Prostate gland (tissue), 2 donors: Measurements from ENCODE around the gene PIGW.

Experiments used
- CTCF ChIP-seq, 4 experiments: fragments of 200-600 bp in 2 of 4; fragments of 450-650 bp in 2 of 4; sonication (generic) in 2 of 4; IDR thresholded peaks; 1 replicate in 3 of 4; 2 replicates in 1 of 4; pipeline ENCODE4 v1.5.1; 2016 to 2019; ENCODE audit warnings: antibody characterized with exemption in 4 of 4, mild to moderate bottlenecking in 2 of 4, moderate library complexity in 2 of 4
- POLR2A ChIP-seq: fragments of 450-650 bp; IDR thresholded peaks from one replicate; pipeline ENCODE4 v1.6.1; 2016; ENCODE audit warnings: antibody characterized with exemption, mild to moderate bottlenecking

- TF ChIP-seq POLR2A (no peak), CTCF (IDR thresholded peaks at IDR 0.05) (no peak)
Measured at GRCh38 chr17:36527621-36528250, 7.1 kb upstream of the PIGW start.
